ENCODE data around the gene KICS2.

The KICS2 gene

GRCh38 chr12:64187370-64187769 lies 34.7 kb downstream of the KICS2 start:
- Histone ChIP-seq H3K4me1 (ENCODE audit: control insufficient read depth, insufficient read depth, low read length) (no peaks in the 10 kb centered on the region), H3K36me3 (ENCODE audit: control insufficient read depth, insufficient read depth, low read length) (no peaks in the 10 kb centered on the region), H3K9ac (ENCODE audit: low read length) (no peak overlapping the region), H3K9me3 (ENCODE audit: control insufficient read depth, low read length) (no peaks in the 10 kb centered on the region), H3K4me3 (ENCODE audit: low read length) (no peak overlapping the region), H3K27me3 (ENCODE audit: control insufficient read depth, insufficient read depth, low read length) (no peaks in the 10 kb centered on the region)

- H3K9me3 ChIP-seq (ENCODE audit: control insufficient read depth, low read length): no peaks in the 10 kb centered on the region
- no peaks in the 10 kb centered on the region for H3K36me3 ChIP-seq (ENCODE audit: control insufficient read depth, insufficient read depth, low read length)
Observed at GRCh38 chr12:64186789-64187188, 35.3 kb downstream of the KICS2 start.

GRCh38 chr12:64184216-64184615 lies 37.9 kb downstream of the KICS2 start:
- H3K36me3 ChIP-seq (ENCODE audit: control insufficient read depth, insufficient read depth, low read length): no peaks in the 10 kb centered on the region
- no peaks in the 10 kb centered on the region for H3K27me3 ChIP-seq (ENCODE audit: control insufficient read depth, insufficient read depth, low read length)
- H3K9me3 ChIP-seq (ENCODE audit: control insufficient read depth, low read length): no peaks in the 10 kb centered on the region
- no peak overlapping the region for H3K9ac ChIP-seq (ENCODE audit: low read length)
- H3K4me1 ChIP-seq (ENCODE audit: control insufficient read depth, insufficient read depth, low read length): no peaks in the 10 kb centered on the region
- H3K4me3 ChIP-seq (ENCODE audit: low read length): no peak overlapping the region

More at GRCh38 chr12:64186789-64187188, 35.3 kb downstream of the KICS2 start:
- no peaks in the 10 kb centered on the region for H3K4me1 ChIP-seq (ENCODE audit: control insufficient read depth, insufficient read depth, low read length)
- no peaks in the 10 kb centered on the region for H3K27me3 ChIP-seq (ENCODE audit: control insufficient read depth, insufficient read depth, low read length)
- H3K4me3 ChIP-seq (ENCODE audit: low read length): no peak overlapping the region
- no peak overlapping the region for H3K9ac ChIP-seq (ENCODE audit: low read length)

- Histone ChIP-seq H3K9ac (ENCODE audit: low read length) (no peak overlapping the region), H3K4me1 (ENCODE audit: control insufficient read depth, insufficient read depth, low read length) (no peaks in the 10 kb centered on the region), H3K9me3 (ENCODE audit: control insufficient read depth, low read length) (no peaks in the 10 kb centered on the region), H3K27me3 (ENCODE audit: control insufficient read depth, insufficient read depth, low read length) (no peaks in the 10 kb centered on the region), H3K4me3 (ENCODE audit: low read length) (no peak overlapping the region), H3K36me3 (ENCODE audit: control insufficient read depth, insufficient read depth, low read length) (no peaks in the 10 kb centered on the region)
Observed at GRCh38 chr12:64181430-64182291, 40.4 kb downstream of the KICS2 start.

GRCh38 chr12:64180951-64181350 lies 41.1 kb downstream of the KICS2 start:
- H3K4me3 ChIP-seq (ENCODE audit: low read length): no peak overlapping the region

GRCh38 chr12:64178122-64178521 lies 44.0 kb downstream of the KICS2 start:
- no peaks in the 10 kb centered on the region for H3K4me1 ChIP-seq (ENCODE audit: control insufficient read depth, insufficient read depth, low read length)
- H3K4me3 ChIP-seq (ENCODE audit: low read length): no peak overlapping the region
- H3K36me3 ChIP-seq (ENCODE audit: control insufficient read depth, insufficient read depth, low read length): no peaks in the 10 kb centered on the region
- no peaks in the 10 kb centered on the region for H3K27me3 ChIP-seq (ENCODE audit: control insufficient read depth, insufficient read depth, low read length)
- H3K9me3 ChIP-seq (ENCODE audit: control insufficient read depth, low read length): no peaks in the 10 kb centered on the region
- H3K9ac ChIP-seq (ENCODE audit: low read length): no peak overlapping the region

More at GRCh38 chr12:64180951-64181350, 41.1 kb downstream of the KICS2 start:
- H3K27me3 ChIP-seq (ENCODE audit: control insufficient read depth, insufficient read depth, low read length): no peaks in the 10 kb centered on the region
- no peaks in the 10 kb centered on the region for H3K4me1 ChIP-seq (ENCODE audit: control insufficient read depth, insufficient read depth, low read length)
- no peaks in the 10 kb centered on the region for H3K36me3 ChIP-seq (ENCODE audit: control insufficient read depth, insufficient read depth, low read length)
- H3K9ac ChIP-seq (ENCODE audit: low read length): no peak overlapping the region
- no peaks in the 10 kb centered on the region for H3K9me3 ChIP-seq (ENCODE audit: control insufficient read depth, low read length)

- Histone ChIP-seq H3K9ac (ENCODE audit: low read length) (no peak overlapping the region), H3K4me3 (ENCODE audit: low read length) (no peak overlapping the region), H3K9me3 (ENCODE audit: control insufficient read depth, low read length) (no peaks in the 10 kb centered on the region), H3K36me3 (ENCODE audit: control insufficient read depth, insufficient read depth, low read length) (no peaks in the 10 kb centered on the region), H3K27me3 (ENCODE audit: control insufficient read depth, insufficient read depth, low read length) (no peaks in the 10 kb centered on the region), H3K4me1 (ENCODE audit: control insufficient read depth, insufficient read depth, low read length) (no peaks in the 10 kb centered on the region)
Observed at GRCh38 chr12:64177001-64177400, 45.1 kb downstream of the KICS2 start.

GRCh38 chr12:64175254-64175945 lies 46.7 kb downstream of the KICS2 start:
- no peaks in the 10 kb centered on the region for H3K9me3 ChIP-seq (ENCODE audit: control insufficient read depth, low read length)
- H3K36me3 ChIP-seq (ENCODE audit: control insufficient read depth, insufficient read depth, low read length): no peaks in the 10 kb centered on the region
- no peaks in the 10 kb centered on the region for H3K4me1 ChIP-seq (ENCODE audit: control insufficient read depth, insufficient read depth, low read length)
- H3K9ac ChIP-seq (ENCODE audit: low read length): no peak overlapping the region
- H3K4me3 ChIP-seq (ENCODE audit: low read length): no peak overlapping the region
- no peaks in the 10 kb centered on the region for H3K27me3 ChIP-seq (ENCODE audit: control insufficient read depth, insufficient read depth, low read length)

GRCh38 chr12:64173456-64173855 lies 48.6 kb downstream of the KICS2 start:
- Histone ChIP-seq H3K4me3 (ENCODE audit: low read length) (no peak overlapping the region), H3K36me3 (ENCODE audit: control insufficient read depth, insufficient read depth, low read length) (no peaks in the 10 kb centered on the region), H3K9ac (ENCODE audit: low read length) (no peak overlapping the region), H3K4me1 (ENCODE audit: control insufficient read depth, insufficient read depth, low read length) (no peaks in the 10 kb centered on the region), H3K9me3 (ENCODE audit: control insufficient read depth, low read length) (no peaks in the 10 kb centered on the region), H3K27me3 (ENCODE audit: control insufficient read depth, insufficient read depth, low read length) (no peaks in the 10 kb centered on the region)
